Testis (tissue), 3 donors: ENCODE data around the gene IL17A. TPM values are rescaled to one million over a fixed set of nuclear protein-coding genes. Genes with fewer than 3 reads are reported as not detected.

ENCODE experiments used
- DNase-seq: peaks from one replicate; pipeline ENCODE4 v3.0.0-alpha.2; 2019
- H3K27ac ChIP-seq, 2 donors: fragments of 200-600 bp; sonication (generic); one replicate each; pipeline ENCODE4 v1.5.1; 2019
- H3K27me3 ChIP-seq: fragments of 200-600 bp; sonication (generic); one replicate; pipeline ENCODE4 v1.5.1; 2019
- H3K36me3 ChIP-seq: fragments of 200-600 bp; sonication (generic); one replicate; pipeline ENCODE4 v1.5.1; 2017; ENCODE audit warnings: low read depth; ENCODE audit errors: missing control alignments
- H3K4me1 ChIP-seq: fragments of 200-600 bp; sonication (generic); one replicate; pipeline ENCODE4 v1.5.1; 2019
- H3K4me3 ChIP-seq, 2 donors: fragments of 200-600 bp; sonication (generic); one replicate each; pipeline ENCODE4 v1.5.1; 2017 to 2019
- H3K9me3 ChIP-seq: fragments of 200-600 bp; sonication (generic); one replicate; pipeline ENCODE4 v1.5.1; 2017
- CTCF ChIP-seq, 3 experiments: fragments of 450-650 bp in 2 of 3; fragments of 200-600 bp in 1 of 3; sonication (generic) in 1 of 3; IDR thresholded peaks; one replicate each; pipeline ENCODE4 v1.5.1; 2016 to 2019; ENCODE audit warnings: antibody characterized with exemption in 3 of 3, mild to moderate bottlenecking in 2 of 3, moderate library complexity in 1 of 3
- POLR2A ChIP-seq: fragments of 450-650 bp; IDR thresholded peaks from one replicate; pipeline ENCODE4 v1.6.1; 2017; ENCODE audit warnings: antibody characterized with exemption, mild to moderate bottlenecking, moderate library complexity
- WGBS, 2 donors: methylation state at CpG; one replicate each; pipeline ENCODE4 v1.1.5; 2018; 5-methylcytosine and 5-hydroxymethylcytosine counted together
- intact Hi-C: fragments of 100-400 bp; cut with DNase I; formaldehyde crosslinking; loops from one replicate; pipeline ENCODE4 v1.15.1; 2023; ENCODE audit warnings: low total_unique reads
- polyA plus RNA-seq: library from polyadenylated mRNA; stranded (reverse); fragments of 350-450 nt; fragmentation: Illumina TruSeq; extraction: RNeasy Lipid Tissue Mini Kit (QIAGEN cat#74804); gene quantifications from one replicate; pipeline ENCODE4 v1.2.3, GENCODE V29; 2014; ENCODE audit warnings: low read depth, low replicate concordance; ENCODE audit not compliant: insufficient read depth
- total RNA-seq, 2 donors: library from RNA; depleted of rRNA; stranded (reverse); fragments of >200 nt; gene quantifications; one replicate each; pipeline ENCODE4 v1.2.3, GENCODE V29; 2016

Gene IL17A
- total and polyA plus RNA-seq, 3 donors from 2014 or later, result not detected

- intact Hi-C loops, result no loop called here
- Histone ChIP-seq H3K4me1 (no peaks in the 10 kb centered on the region), H3K9me3 (no peaks in the 10 kb centered on the region), H3K27ac (no peak overlapping the region), H3K27me3 (no peaks in the 10 kb centered on the region), H3K4me3 (no peak overlapping the region), H3K36me3 (no peaks in the 10 kb centered on the region)
- TF ChIP-seq POLR2A, result no peak
- no peak for TF ChIP-seq CTCF (IDR thresholded peaks at IDR 0.05)
- no peak for DNase-seq
Observed at GRCh38 chr6:52149076-52149475, 37.1 kb upstream of the IL17A start.

- WGBS, 2 donors, result 86 to 90% methylated on average over 2 of the region's 2 CpGs
- Histone ChIP-seq H3K4me1 (no peaks in the 10 kb centered on the region), H3K9me3 (no peaks in the 10 kb centered on the region), H3K27ac (no peak overlapping the region), H3K36me3 (no peaks in the 10 kb centered on the region), H3K27me3 (no peaks in the 10 kb centered on the region), H3K4me3 (no peak overlapping the region)
- intact Hi-C loops, result no loop called here
- DNase-seq, result no peak
- TF ChIP-seq POLR2A (no peak), CTCF (IDR thresholded peaks at IDR 0.05) (no peak)
Observed at GRCh38 chr6:52149949-52150348, 36.2 kb upstream of the IL17A start.

- Histone ChIP-seq H3K4me1 (no peaks in the 10 kb centered on the region), H3K27me3 (no peaks in the 10 kb centered on the region), H3K9me3 (no peaks in the 10 kb centered on the region), H3K27ac (no peak overlapping the region), H3K4me3 (no peak overlapping the region), H3K36me3 (no peaks in the 10 kb centered on the region)
- TF ChIP-seq POLR2A (no peak), CTCF (IDR thresholded peaks at IDR 0.05) (no peak)
- DNase-seq, result no peak
- intact Hi-C loops, result no loop called here
Observed at GRCh38 chr6:52152070-52152423, 34.1 kb upstream of the IL17A start.

- H3K36me3 ChIP-seq, result no peaks in the 10 kb centered on the region
- TF ChIP-seq POLR2A, result no peak
- TF ChIP-seq CTCF (IDR thresholded peaks at IDR 0.05), result no peak
- intact Hi-C loops, result no loop called here
- WGBS, 2 donors, result 55 to 57% methylated on average over 7 of the region's 7 CpGs
- H3K4me3 ChIP-seq, result no peak overlapping the region
- no peak for DNase-seq
- no peak overlapping the region for H3K27ac ChIP-seq
- H3K27me3 ChIP-seq, result no peaks in the 10 kb centered on the region
- H3K4me1 ChIP-seq, result no peaks in the 10 kb centered on the region
- H3K9me3 ChIP-seq, result no peaks in the 10 kb centered on the region
Observed at GRCh38 chr6:52152711-52153160, 33.4 kb upstream of the IL17A start.

GRCh38 chr6:52154381-52154780 is 31.8 kb upstream of the IL17A start:
- WGBS, 2 donors, result 60 to 69% methylated on average over 3 of the region's 3 CpGs
- TF ChIP-seq POLR2A (no peak), CTCF (IDR thresholded peaks at IDR 0.05) (no peak)
- Histone ChIP-seq H3K27me3 (no peaks in the 10 kb centered on the region), H3K9me3 (no peaks in the 10 kb centered on the region), H3K27ac (no peak overlapping the region), H3K4me1 (no peaks in the 10 kb centered on the region), H3K36me3 (no peaks in the 10 kb centered on the region), H3K4me3 (no peak overlapping the region)
- DNase-seq, result no peak
- intact Hi-C loops, result no loop called here
